Esophagus (tissue), 2 donors: Measurements from ENCODE around the gene C1orf87. TPM values are rescaled to one million over a fixed set of nuclear protein-coding genes. Genes with fewer than 3 reads are reported as not detected.

Source experiments
- H3K27ac ChIP-seq, 2 donors: one replicate each; pipeline ENCODE4 v1.5.1; 2013; ENCODE audit warnings: low read depth in 2 of 2, mild to moderate bottlenecking in 2 of 2, inconsistent platforms in 1 of 2, low read length in 1 of 2, moderate library complexity in 1 of 2
- H3K27me3 ChIP-seq, 2 donors: one replicate each; pipeline ENCODE4 v1.6.1; 2013; ENCODE audit warnings: low read length in 2 of 2, control low read depth in 1 of 2, mild to moderate bottlenecking in 1 of 2; ENCODE audit not compliant: insufficient read depth in 2 of 2, control insufficient read depth in 1 of 2
- H3K36me3 ChIP-seq, 2 donors: one replicate each; pipeline ENCODE4 v1.6.1; 2013; ENCODE audit warnings: low read length in 1 of 2; ENCODE audit not compliant: control insufficient read depth in 2 of 2, insufficient read depth in 2 of 2
- H3K4me1 ChIP-seq, 2 donors: one replicate each; pipeline ENCODE4 v1.6.1; 2013; ENCODE audit warnings: low read length in 1 of 2; ENCODE audit not compliant: control insufficient read depth in 2 of 2, insufficient read depth in 2 of 2
- H3K4me3 ChIP-seq, 2 donors: one replicate each; pipeline ENCODE4 v1.5.1; 2013; ENCODE audit warnings: low read length in 2 of 2, mild to moderate bottlenecking in 2 of 2, low read depth in 1 of 2, moderate library complexity in 1 of 2
- H3K9me3 ChIP-seq, 2 donors: one replicate each; pipeline ENCODE4 v1.6.1; 2013; ENCODE audit warnings: mild to moderate bottlenecking in 2 of 2, low read depth in 1 of 2, low read length in 1 of 2, moderate library complexity in 1 of 2; ENCODE audit not compliant: control insufficient read depth in 2 of 2, insufficient read depth in 1 of 2
- WGBS, 2 donors: extraction: QIAGEN DNeasy Blood & Tissue Kit; methylation state at CpG; one replicate each; pipeline ENCODE4 v1.1.7; 2013; 5-methylcytosine and 5-hydroxymethylcytosine counted together
- polyA plus RNA-seq, 2 donors: library from polyadenylated mRNA; stranded (reverse); fragments of 200-250 nt; gene quantifications; one replicate each; pipeline ENCODE4 v1.2.3, GENCODE V29; 2013
- donor health status: healthy with polysubstance abuse.
- donor health status: Bipolar disorder and iron deficiency.

The C1orf87 gene
- polyA plus RNA-seq, 2 donors = not detected

- H3K4me1 ChIP-seq = no peaks in the 10 kb centered on the region
- no peaks in the 10 kb centered on the region for H3K36me3 ChIP-seq
- H3K9me3 ChIP-seq = no peaks in the 10 kb centered on the region
- H3K27ac ChIP-seq = no peak overlapping the region
- no peaks in the 10 kb centered on the region for H3K27me3 ChIP-seq
- H3K4me3 ChIP-seq = no peak overlapping the region
These were observed 28.7 kb downstream of the C1orf87 start for GRCh38 chr1:60044881-60045280.

- no peak overlapping the region for H3K4me3 ChIP-seq
- WGBS, 2 donors = 72 to 73% methylated on average over 2 of the region's 2 CpGs
- no peaks in the 10 kb centered on the region for H3K27me3 ChIP-seq
- H3K27ac ChIP-seq = no peak overlapping the region
- no peaks in the 10 kb centered on the region for H3K9me3 ChIP-seq
- H3K36me3 ChIP-seq = no peaks in the 10 kb centered on the region
- no peaks in the 10 kb centered on the region for H3K4me1 ChIP-seq
These were observed 31.8 kb downstream of the C1orf87 start for GRCh38 chr1:60041783-60042182.

- Histone ChIP-seq H3K27me3 (no peaks in the 10 kb centered on the region), H3K4me3 (no peak overlapping the region), H3K4me1 (no peaks in the 10 kb centered on the region), H3K9me3 (no peaks in the 10 kb centered on the region), H3K27ac (no peak overlapping the region), H3K36me3 (no peaks in the 10 kb centered on the region)
- WGBS, 2 donors = 86 to 95% methylated on average over 1 of the region's 1 CpG
These were observed 35.9 kb downstream of the C1orf87 start for GRCh38 chr1:60037669-60038068.

GRCh38 chr1:60036856-60037460 lies 36.6 kb downstream of the C1orf87 start:
- Histone ChIP-seq H3K27ac (no peak overlapping the region), H3K36me3 (no peaks in the 10 kb centered on the region), H3K4me1 (no peaks in the 10 kb centered on the region), H3K4me3 (no peak overlapping the region), H3K9me3 (no peaks in the 10 kb centered on the region), H3K27me3 (no peaks in the 10 kb centered on the region)
- 80 to 81% methylated on average over 6 of the region's 6 CpGs for WGBS, 2 donors

- Histone ChIP-seq H3K36me3 (no peaks in the 10 kb centered on the region), H3K4me1 (no peaks in the 10 kb centered on the region), H3K4me3 (no peak overlapping the region), H3K27ac (no peak overlapping the region), H3K9me3 (no peaks in the 10 kb centered on the region), H3K27me3 (no peaks in the 10 kb centered on the region)
- 52 to 74% methylated on average over 2 of the region's 2 CpGs for WGBS, 2 donors
These were observed 37.6 kb downstream of the C1orf87 start for GRCh38 chr1:60035921-60036320.

- H3K9me3 ChIP-seq = no peaks in the 10 kb centered on the region
- H3K4me1 ChIP-seq = no peaks in the 10 kb centered on the region
- no peaks in the 10 kb centered on the region for H3K27me3 ChIP-seq
These were observed 38.6 kb downstream of the C1orf87 start for GRCh38 chr1:60034999-60035398.

GRCh38 chr1:60033066-60033465 lies 40.5 kb downstream of the C1orf87 start:
- H3K9me3 ChIP-seq = no peaks in the 10 kb centered on the region
- H3K27ac ChIP-seq = no peak overlapping the region
- no peaks in the 10 kb centered on the region for H3K27me3 ChIP-seq
- H3K4me3 ChIP-seq = no peak overlapping the region
- no peaks in the 10 kb centered on the region for H3K4me1 ChIP-seq
- no peaks in the 10 kb centered on the region for H3K36me3 ChIP-seq
- WGBS, 2 donors = 88 to 91% methylated on average over 1 of the region's 1 CpG

More at GRCh38 chr1:60034999-60035398, 38.6 kb downstream of the C1orf87 start:
- WGBS, 2 donors = 77 to 92% methylated on average over 2 of the region's 2 CpGs
- Histone ChIP-seq H3K27ac (no peak overlapping the region), H3K4me3 (no peak overlapping the region), H3K36me3 (no peaks in the 10 kb centered on the region)

- Histone ChIP-seq H3K4me1 (no peaks in the 10 kb centered on the region), H3K4me3 (no peak overlapping the region), H3K27ac (no peak overlapping the region), H3K9me3 (no peaks in the 10 kb centered on the region), H3K36me3 (no peaks in the 10 kb centered on the region), H3K27me3 (no peaks in the 10 kb centered on the region)
- WGBS, 2 donors = 70 to 71% methylated on average over 3 of the region's 3 CpGs
These were observed 42.4 kb downstream of the C1orf87 start for GRCh38 chr1:60031146-60031545.

- H3K27me3 ChIP-seq = no peaks in the 10 kb centered on the region
- H3K4me3 ChIP-seq = no peak overlapping the region
- no peak overlapping the region for H3K27ac ChIP-seq
- no peaks in the 10 kb centered on the region for H3K4me1 ChIP-seq
- no peaks in the 10 kb centered on the region for H3K36me3 ChIP-seq
- H3K9me3 ChIP-seq = no peaks in the 10 kb centered on the region
These were observed 48.0 kb downstream of the C1orf87 start for GRCh38 chr1:60025552-60025951.

GRCh38 chr1:60017508-60018205 lies 55.9 kb downstream of the C1orf87 start:
- Histone ChIP-seq H3K4me1 (no peaks in the 10 kb centered on the region), H3K9me3 (no peaks in the 10 kb centered on the region), H3K27me3 (no peaks in the 10 kb centered on the region), H3K27ac (no peak overlapping the region), H3K4me3 (no peak overlapping the region), H3K36me3 (no peaks in the 10 kb centered on the region)
- WGBS, 2 donors = 69 to 73% methylated on average over 4 of the region's 4 CpGs
